Tibial artery (tissue), 4 donors: ENCODE data around the gene ICA1.
A peak's percentile ranks its signal among the peaks of the same experiment; 100 is the strongest.

Experiments
- DNase-seq, 2 donors: peaks; one replicate each; pipeline ENCODE4 v3.0.0-alpha.2; 2019
- H3K27ac ChIP-seq, 2 donors: fragments of 200-600 bp; sonication (generic) in 1 of 2; 1 replicate in 1 of 2; 2 replicates in 1 of 2; pipeline ENCODE4 v1.5.1; 2018 to 2019; ENCODE audit warnings: mild to moderate bottlenecking in 1 of 2
- H3K27me3 ChIP-seq, 2 donors: fragments of 200-600 bp; sonication (generic) in 1 of 2; one replicate each; pipeline versions ENCODE4 v1.5.1 to v1.6.0; 2016 to 2019
- H3K36me3 ChIP-seq, 3 donors: fragments of 200-600 bp; sonication (generic) in 2 of 3; one replicate each; pipeline ENCODE4 v1.5.1; 2016 to 2019; ENCODE audit warnings: mild to moderate bottlenecking in 2 of 3
- H3K4me1 ChIP-seq, 4 donors: fragments of 200-600 bp; sonication (generic) in 2 of 4; 1 replicate in 3 of 4; 2 replicates in 1 of 4; pipeline ENCODE4 v1.5.1; 2016 to 2019
- H3K4me3 ChIP-seq, 2 donors: fragments of 200-600 bp; sonication (generic) in 1 of 2; 1 replicate in 1 of 2; 2 replicates in 1 of 2; pipeline ENCODE4 v1.5.1; 2018 to 2019; ENCODE audit warnings: mild to moderate bottlenecking in 2 of 2
- H3K9me3 ChIP-seq, 3 donors: fragments of 200-600 bp; sonication (generic) in 1 of 3; one replicate each; pipeline ENCODE4 v1.5.1; 2016 to 2019
- CTCF ChIP-seq, 2 experiments: fragments of 200-600 bp in 1 of 2; fragments of 450-650 bp in 1 of 2; IDR thresholded peaks; one replicate each; pipeline ENCODE4 v1.5.1; 2017 to 2019; ENCODE audit warnings: antibody characterized with exemption in 2 of 2, mild to moderate bottlenecking in 1 of 2, moderate library complexity in 1 of 2
- intact Hi-C: fragments of 100-400 bp; cut with DNase I; formaldehyde crosslinking; loops from one replicate; pipeline ENCODE4 v1.15.0; 2023; ENCODE audit warnings: low total_unique reads

The ICA1 gene

GRCh38 chr7:8217200-8218068 is 44.5 kb downstream of the ICA1 start:
- Histone ChIP-seq H3K4me3 (no peak overlapping the region), H3K27ac (no peak overlapping the region), H3K9me3 (no peaks in the 10 kb centered on the region), H3K36me3 (no peaks in the 10 kb centered on the region), H3K27me3 (no peaks in the 10 kb centered on the region), H3K4me1 (peaks cover 0 to 3% (median 0%) of the 10 kb centered on the region in 4 donors)
- intact Hi-C loops, result loop anchor here (5.0 to 10.0 kb wide), 3 partner anchors 453 to 790 kb away; no protein-coding TSS in a partner anchor
- DNase-seq, result no peak
- TF ChIP-seq CTCF (IDR thresholded peaks at IDR 0.05), result peak; percentile 65 to 84

- no peak for DNase-seq
- Histone ChIP-seq H3K27ac (no peak overlapping the region), H3K4me1 (peaks cover 0 to 3% (median 0%) of the 10 kb centered on the region in 4 donors), H3K36me3 (no peaks in the 10 kb centered on the region), H3K27me3 (no peaks in the 10 kb centered on the region), H3K9me3 (no peaks in the 10 kb centered on the region), H3K4me3 (no peak overlapping the region)
- intact Hi-C loops, result loop anchor here (5.0 to 10.0 kb wide), 3 partner anchors 452 to 789 kb away; no protein-coding TSS in a partner anchor
- no peak for TF ChIP-seq CTCF (IDR thresholded peaks at IDR 0.05)
Measured at GRCh38 chr7:8216334-8216690, 45.7 kb downstream of the ICA1 start.

DNA sequence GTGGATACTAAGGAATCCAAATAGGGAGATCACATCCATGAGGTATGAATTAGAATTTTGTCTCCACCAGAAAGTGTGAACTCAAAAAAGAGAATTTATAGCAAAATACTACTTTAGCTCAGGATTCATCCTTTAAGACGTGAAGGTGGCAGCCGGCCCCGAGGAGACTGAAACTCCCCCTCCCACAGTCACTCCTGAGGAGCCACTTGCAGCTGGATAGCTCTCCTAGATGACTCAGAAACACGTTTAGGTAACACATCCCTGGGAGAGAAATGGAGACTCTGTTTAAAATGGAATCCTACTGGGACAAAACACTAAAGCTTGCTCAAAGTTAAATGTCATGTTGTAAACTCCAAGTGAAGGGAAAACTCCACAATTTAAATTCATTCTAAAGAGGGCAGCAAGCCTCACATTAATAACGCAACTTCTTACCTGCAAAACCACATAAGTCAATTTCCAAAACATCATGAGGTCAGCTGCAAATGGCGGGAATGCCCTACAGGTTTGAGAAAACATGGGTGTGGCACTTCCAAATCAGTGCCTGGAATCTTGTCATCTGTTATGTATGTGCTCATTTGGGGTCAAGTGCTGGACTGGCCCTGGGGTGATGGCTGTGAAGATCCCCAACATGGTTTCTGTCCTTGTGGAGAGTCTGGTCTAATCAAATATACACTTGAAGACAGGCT is 46.2 kb downstream of the ICA1 start:
- peaks cover 0 to 3% (median 0%) of the 10 kb centered on the region in 4 donors for H3K4me1 ChIP-seq
- intact Hi-C loops, result loop anchor here (5.0 to 10.0 kb wide), 3 partner anchors 451 to 788 kb away; no protein-coding TSS in a partner anchor

DNA sequence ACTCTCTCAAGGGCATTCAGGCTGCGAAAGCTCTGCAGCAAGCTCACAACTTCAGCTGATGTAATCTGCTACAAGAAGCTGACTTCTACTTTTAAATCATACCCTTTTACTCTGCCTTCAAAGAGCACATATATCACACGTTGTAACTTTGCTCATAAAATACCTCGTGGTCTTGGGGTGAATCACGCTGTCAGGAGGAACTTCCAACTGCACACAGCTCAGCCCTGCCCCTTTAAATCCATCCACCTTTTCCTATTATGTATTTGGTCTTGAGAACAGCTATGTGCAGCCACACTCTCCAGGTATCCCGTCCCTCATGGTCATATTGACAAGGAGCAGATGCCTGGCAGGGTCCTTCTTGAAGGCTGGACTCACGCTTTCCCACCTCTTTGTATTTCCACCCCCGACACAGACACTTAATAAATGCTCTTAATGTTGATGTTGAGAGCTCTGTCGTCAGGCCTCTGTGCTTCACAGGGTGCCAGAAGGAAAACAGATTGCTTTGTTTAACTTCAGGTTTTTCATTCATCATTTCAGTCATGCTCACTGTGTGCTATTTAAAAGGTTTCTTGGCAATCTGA is 47.6 kb downstream of the ICA1 start:
- Histone ChIP-seq H3K9me3 (no peaks in the 10 kb centered on the region), H3K27ac (no peak overlapping the region), H3K27me3 (no peaks in the 10 kb centered on the region), H3K4me3 (no peak overlapping the region), H3K36me3 (no peaks in the 10 kb centered on the region), H3K4me1 (peaks cover 0 to 3% (median 0%) of the 10 kb centered on the region in 4 donors)
- intact Hi-C loops, result loop anchor here (10.0 kb wide), 2 partner anchors 450 to 530 kb away; no protein-coding TSS in a partner anchor
- TF ChIP-seq CTCF (IDR thresholded peaks at IDR 0.05), result no peak
- DNase-seq, result no peak

More for the DNA sequence above, 46.2 kb downstream of the ICA1 start:
- Histone ChIP-seq H3K4me3 (no peak overlapping the region), H3K9me3 (no peaks in the 10 kb centered on the region), H3K27me3 (no peaks in the 10 kb centered on the region), H3K27ac (no peak overlapping the region), H3K36me3 (no peaks in the 10 kb centered on the region)
- TF ChIP-seq CTCF (IDR thresholded peaks at IDR 0.05), result no peak
- DNase-seq, result no peak

DNA sequence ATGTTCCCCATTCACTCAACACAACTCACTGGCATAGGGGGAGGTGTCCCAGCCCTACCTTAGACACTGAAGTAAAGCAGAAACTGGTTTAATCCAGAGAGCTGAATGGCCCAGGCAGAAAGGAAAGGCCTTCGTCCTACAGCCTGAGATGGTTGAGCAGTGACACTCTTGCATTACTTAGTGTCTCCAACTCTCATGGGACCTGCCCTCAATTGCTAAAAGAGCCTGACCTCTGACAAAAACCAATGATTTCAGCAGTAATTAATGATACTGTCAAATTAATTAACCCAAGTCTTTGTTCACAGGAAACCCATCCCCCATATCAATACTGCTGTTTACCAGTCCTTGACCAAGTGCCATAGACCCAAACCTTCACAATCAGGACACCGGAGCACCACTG is 48.6 kb downstream of the ICA1 start:
- Histone ChIP-seq H3K9me3 (no peaks in the 10 kb centered on the region), H3K27ac (no peak overlapping the region), H3K4me1 (peaks cover 0 to 3% (median 0%) of the 10 kb centered on the region in 4 donors), H3K27me3 (no peaks in the 10 kb centered on the region), H3K36me3 (no peaks in the 10 kb centered on the region), H3K4me3 (no peak overlapping the region)
- no peak for DNase-seq
- TF ChIP-seq CTCF (IDR thresholded peaks at IDR 0.05), result no peak
- intact Hi-C loops, result loop anchor here (10.0 kb wide), 2 partner anchors 449 to 529 kb away; no protein-coding TSS in a partner anchor
